Activated CD8-positive, alpha-beta memory T cell treated with anti-CD3 and anti-CD28 coated beads for 36 hours (primary cell): ENCODE data around the gene NEUROD6. TPM values are rescaled to one million over a fixed set of nuclear protein-coding genes. Genes with fewer than 3 reads are reported as not detected.

Experiments
- CTCF ChIA-PET: fragments of 350-600 bp; sonication (Branson Sonifier 250); formaldehyde crosslinking; loops from one replicate; lab custom pipeline; 2021; ENCODE audit warnings: antibody characterized with exemption; lab: Charles Lee
- POLR2A ChIA-PET: fragments of 350-600 bp; sonication (Branson Sonifier 250); formaldehyde crosslinking; loops from one replicate; lab custom pipeline; 2021; ENCODE audit warnings: antibody characterized with exemption; lab: Charles Lee
- total RNA-seq, 2 experiments: library from RNA; stranded (reverse); gene quantifications; one replicate each; pipeline ENCODE4 v1.2.3, GENCODE V29; 2021

NEUROD6 gene
- total RNA-seq, 2 experiments from 2014 or later: not detected

DNA sequence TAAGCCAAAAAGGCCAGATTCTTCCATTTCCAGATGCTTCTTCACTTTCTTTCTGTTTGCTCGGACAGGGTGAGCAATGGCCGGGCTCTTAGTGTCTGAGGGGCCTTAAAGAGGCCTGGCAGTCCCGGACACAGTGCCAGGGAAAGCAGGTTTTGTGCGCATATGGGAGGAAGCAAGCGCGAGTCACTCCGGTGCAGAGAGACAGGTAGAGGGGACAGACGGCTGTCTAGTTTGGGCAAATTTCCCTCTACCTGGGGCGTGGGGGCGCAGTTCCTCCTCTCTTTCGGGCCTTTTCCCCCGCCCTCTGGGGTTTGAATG, 4.7 kb downstream of the NEUROD6 start:
- CTCF ChIA-PET: no interaction called here
- POLR2A ChIA-PET: no interaction called here

GRCh38 chr7:31335161-31335856, 5.2 kb downstream of the NEUROD6 start:
- POLR2A ChIA-PET: no interaction called here
- CTCF ChIA-PET: no interaction called here

- CTCF ChIA-PET: no interaction called here
- POLR2A ChIA-PET: no interaction called here
These were observed 7.2 kb downstream of the NEUROD6 start for GRCh38 chr7:31333291-31333690.

DNA sequence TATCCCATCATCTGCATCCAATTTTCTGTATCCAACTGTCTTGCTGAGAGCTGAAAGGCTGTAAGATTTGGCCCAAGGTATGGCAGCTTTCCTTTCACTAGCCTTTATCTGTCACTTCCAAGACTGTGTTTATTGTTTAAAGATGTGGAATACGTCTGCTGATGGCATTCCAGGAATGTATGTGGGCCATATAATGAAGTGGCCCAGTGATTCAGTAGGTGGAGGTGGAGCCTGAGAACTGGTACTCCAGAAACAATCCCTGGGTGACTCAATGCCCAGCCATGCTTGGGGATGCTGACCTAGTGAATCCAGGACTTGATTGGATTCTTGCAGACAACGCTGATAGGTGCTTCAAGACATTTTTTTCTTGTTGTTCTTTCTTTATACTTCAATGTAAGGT, 13.5 kb downstream of the NEUROD6 start:
- ChIA-PET POLR2A (no interaction called here), CTCF (no interaction called here)

DNA sequence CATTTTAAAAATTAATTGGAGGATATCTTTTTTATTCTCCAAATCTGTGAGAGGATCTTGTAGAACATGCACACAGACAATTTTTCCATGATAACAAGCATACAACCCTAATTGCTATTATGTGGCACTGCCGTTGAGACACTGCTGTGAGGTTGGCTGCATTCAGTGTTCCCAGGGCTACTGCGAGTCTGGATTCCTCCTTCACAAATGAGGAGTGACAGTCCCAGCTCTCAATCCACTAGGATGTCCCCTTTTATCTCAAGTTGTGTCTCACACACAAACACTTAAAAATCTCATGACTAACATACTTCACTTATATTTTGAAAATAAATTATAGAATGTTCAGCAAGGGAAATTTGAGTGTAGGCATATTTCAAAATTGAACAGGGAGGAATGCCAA, 14.1 kb downstream of the NEUROD6 start:
- CTCF ChIA-PET: no interaction called here
- POLR2A ChIA-PET: no interaction called here

GRCh38 chr7:31323101-31323500, 17.4 kb downstream of the NEUROD6 start:
- ChIA-PET POLR2A (no interaction called here), CTCF (no interaction called here)

DNA sequence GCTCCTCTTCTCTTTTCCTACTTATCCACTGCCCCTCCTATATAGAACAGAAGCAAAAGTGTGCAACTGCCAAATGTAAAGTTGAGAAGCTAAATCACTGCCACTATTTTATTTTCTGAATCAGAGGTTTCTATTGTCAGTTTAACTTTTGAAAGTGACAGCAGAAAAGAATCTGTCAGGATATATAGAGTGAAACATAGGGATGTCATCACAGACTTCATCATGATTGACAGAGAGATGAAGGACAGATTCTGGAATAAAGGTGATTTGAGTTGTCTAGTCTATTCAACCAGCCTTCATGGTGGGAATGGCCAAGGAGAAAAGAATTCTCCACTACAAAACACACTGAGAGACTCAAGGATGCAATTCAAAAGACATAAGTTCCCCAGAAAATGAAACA, 19.9 kb downstream of the NEUROD6 start:
- CTCF ChIA-PET: no interaction called here
- POLR2A ChIA-PET: no interaction called here

DNA sequence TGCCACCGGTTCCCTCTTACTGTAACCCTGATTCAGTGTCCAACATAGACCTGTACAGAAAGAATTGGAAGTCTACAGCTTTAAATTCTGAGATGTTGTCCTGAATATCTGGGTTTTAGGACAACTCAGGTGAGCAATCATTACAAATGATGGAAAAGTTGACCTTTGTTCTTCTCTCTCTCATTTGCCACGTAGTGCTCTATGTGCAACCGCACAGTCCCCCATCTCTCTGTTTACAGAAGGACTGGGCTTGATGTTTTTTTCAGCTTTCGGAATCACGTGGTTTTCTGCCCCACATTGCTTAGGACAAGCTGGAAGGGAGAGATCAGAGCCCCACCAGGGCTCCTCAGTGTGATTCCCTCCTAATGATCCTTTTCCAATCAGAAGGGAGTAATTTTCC, 22.2 kb downstream of the NEUROD6 start:
- POLR2A ChIA-PET: no interaction called here
- CTCF ChIA-PET: no interaction called here

DNA sequence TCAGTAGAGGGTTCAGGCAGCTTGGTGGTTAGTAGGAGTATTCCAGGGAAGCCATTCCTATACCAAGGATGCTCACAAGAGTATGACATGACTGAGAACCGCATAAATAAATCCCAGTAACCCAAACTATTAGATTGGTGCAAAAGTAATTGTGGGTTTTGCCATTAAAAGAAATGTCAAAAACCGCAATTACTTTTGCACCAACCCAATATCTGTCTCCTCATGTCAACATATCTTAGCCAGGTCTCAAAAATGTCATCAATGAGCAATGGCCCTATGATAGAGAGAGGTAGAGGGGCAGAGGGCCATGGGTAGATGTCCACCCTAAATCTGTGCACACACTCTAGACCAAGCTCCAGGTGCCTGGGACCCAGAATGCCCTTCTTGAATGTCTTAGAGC, 23.6 kb downstream of the NEUROD6 start:
- ChIA-PET POLR2A (no interaction called here), CTCF (no interaction called here)

DNA sequence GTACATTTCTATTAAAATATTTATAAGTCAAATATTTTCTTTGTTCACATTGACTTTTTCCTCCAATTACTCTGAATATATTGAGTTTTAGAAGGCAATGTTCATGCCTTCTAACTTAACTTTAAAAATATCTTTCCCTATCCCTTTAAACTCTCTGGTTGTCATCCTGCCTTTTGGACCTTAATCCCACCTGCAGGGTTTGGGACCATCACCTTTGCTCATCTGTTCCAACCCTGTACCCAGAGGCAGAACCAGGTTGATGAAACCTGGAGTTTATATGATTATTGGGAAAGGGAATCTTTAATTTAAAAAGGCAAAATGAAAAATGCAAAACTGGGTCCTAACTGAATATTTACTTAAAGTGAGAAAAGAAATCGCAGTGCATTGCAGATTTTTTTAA, 24.8 kb downstream of the NEUROD6 start:
- CTCF ChIA-PET: no interaction called here
- POLR2A ChIA-PET: no interaction called here

GRCh38 chr7:31314781-31315180, 25.7 kb downstream of the NEUROD6 start:
- POLR2A ChIA-PET: no interaction called here
- CTCF ChIA-PET: no interaction called here

- ChIA-PET CTCF (no interaction called here), POLR2A (no interaction called here)
These were observed 27.6 kb downstream of the NEUROD6 start for GRCh38 chr7:31312889-31313288.

DNA sequence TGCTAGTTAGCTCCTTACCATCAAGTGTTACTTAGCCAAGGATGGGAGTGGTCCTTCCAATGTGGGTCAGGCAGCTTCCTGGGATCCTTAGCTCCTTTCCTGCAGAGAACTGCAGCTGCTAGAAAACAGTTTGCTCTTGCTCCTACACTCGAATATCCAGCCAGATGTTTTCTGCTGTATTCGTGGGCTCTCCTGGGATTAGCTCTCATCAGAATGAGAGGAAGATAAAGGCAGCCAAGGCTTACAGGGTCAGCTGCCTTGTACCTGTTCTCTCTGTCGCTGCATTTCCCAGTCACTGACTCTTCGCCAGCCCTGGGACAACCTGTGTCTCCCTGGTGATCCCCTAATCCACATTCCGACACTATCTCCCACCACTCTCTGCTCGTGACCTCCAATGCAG, 29.0 kb downstream of the NEUROD6 start:
- ChIA-PET POLR2A (no interaction called here), CTCF (no interaction called here)

DNA sequence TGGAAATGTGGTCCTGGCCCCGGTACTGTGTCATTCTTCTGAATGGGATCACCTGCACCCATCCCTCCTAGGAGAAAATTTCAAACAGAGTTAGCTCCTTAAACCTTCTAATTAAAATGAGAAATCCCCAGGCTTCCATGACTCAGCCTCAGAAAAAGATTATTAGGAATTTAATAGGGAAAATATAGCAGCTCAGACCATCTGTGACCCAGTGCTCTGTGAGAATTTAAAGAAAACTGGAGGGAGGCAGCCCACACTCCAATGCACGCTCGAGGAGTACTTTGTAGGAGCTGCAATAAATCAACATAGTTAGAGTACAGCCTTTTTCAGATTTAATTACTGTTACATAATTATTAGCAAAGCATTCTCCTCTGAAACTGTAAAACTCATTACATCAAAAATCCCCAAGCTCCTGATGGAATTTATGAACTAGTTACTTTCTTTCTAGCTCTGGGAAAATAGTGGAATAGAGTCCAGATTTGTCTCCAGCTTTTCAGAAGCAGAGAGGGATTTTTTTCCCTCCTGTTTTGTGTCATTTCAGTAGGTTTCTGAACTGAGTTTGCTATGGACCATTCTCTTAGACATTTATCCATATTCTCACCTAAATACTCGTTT, 30.1 kb downstream of the NEUROD6 start:
- ChIA-PET CTCF (interaction anchor here (0.6 kb wide), 1 partner anchor 450 kb away, joined by 3 read pairs; no protein-coding TSS in a partner anchor), POLR2A (no interaction called here)

GRCh38 chr7:31309407-31309806, 31.1 kb downstream of the NEUROD6 start:
- CTCF ChIA-PET: no interaction called here
- POLR2A ChIA-PET: no interaction called here

- CTCF ChIA-PET: no interaction called here
- POLR2A ChIA-PET: no interaction called here
These were observed 31.9 kb downstream of the NEUROD6 start for GRCh38 chr7:31308652-31309051.

GRCh38 chr7:31307972-31308371, 32.6 kb downstream of the NEUROD6 start:
- ChIA-PET CTCF (no interaction called here), POLR2A (no interaction called here)

DNA sequence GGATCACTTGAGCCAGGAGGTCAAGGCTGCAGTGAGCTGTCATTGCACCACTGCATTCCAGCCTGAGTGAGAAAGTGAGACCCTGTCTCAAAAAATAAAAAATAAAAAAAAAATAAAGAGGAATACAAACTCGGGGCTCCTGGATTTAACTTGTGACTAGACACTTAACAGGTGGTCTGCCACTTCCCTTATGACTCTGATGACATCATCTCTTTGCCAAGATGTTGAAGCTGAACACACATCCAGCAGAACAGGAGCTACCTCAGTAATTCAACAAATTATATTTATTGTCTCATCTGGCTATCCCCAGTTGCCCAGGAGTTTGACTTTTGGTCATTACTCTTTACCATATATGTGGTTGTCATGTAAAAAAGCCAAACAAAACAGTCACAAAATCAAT, 35.3 kb downstream of the NEUROD6 start:
- POLR2A ChIA-PET: no interaction called here
- CTCF ChIA-PET: no interaction called here

DNA sequence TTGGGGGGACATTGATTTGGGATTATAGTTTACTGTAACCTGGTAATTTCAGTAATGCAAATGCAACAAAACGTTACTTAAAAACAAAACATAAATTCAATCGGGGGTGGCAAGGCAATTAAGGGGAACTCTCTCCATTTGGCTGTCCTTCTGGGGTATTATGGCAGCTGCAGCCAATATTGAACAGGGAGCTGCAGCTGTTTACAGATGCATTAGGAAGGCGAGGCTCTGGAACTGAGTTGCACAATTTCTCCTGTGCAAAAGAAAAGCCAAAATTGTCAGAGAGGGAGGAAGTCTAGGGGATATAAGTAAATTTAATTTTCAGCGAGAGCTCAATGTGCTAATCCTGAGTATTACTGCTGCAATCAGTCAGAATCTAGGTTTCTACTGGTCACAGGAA, 36.1 kb downstream of the NEUROD6 start:
- CTCF ChIA-PET: no interaction called here
- POLR2A ChIA-PET: no interaction called here

GRCh38 chr7:31302356-31302755, 38.2 kb downstream of the NEUROD6 start:
- ChIA-PET CTCF (no interaction called here), POLR2A (no interaction called here)

- POLR2A ChIA-PET: no interaction called here
- CTCF ChIA-PET: no interaction called here
These were observed 41.2 kb downstream of the NEUROD6 start for GRCh38 chr7:31299336-31299735.

DNA sequence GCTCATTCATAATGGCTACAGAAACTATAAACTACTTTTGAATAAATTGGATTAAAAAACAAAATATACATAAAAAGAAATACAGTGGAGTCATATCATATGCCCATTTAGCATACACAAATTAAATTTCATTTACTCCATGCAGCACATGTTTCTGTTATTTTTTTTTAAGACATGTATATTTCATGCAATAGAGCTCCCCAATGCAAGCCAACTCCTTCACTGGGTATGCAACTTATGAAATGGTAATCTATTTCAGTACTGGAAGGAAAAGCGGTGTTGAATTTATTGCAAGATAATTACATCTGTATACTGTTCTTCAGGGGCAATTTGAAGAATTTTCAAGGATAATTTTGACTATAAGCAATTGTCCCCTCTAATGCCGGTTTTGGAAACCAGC, 49.9 kb downstream of the NEUROD6 start:
- POLR2A ChIA-PET: no interaction called here
- CTCF ChIA-PET: no interaction called here
